ENCODE data around the gene SELENON. TPM values are rescaled to one million over a fixed set of nuclear protein-coding genes. Genes with fewer than 3 reads are reported as not detected.

The SELENON gene
- total RNA-seq, 1 donor from 2014 or later = 38.9 TPM

DNA sequence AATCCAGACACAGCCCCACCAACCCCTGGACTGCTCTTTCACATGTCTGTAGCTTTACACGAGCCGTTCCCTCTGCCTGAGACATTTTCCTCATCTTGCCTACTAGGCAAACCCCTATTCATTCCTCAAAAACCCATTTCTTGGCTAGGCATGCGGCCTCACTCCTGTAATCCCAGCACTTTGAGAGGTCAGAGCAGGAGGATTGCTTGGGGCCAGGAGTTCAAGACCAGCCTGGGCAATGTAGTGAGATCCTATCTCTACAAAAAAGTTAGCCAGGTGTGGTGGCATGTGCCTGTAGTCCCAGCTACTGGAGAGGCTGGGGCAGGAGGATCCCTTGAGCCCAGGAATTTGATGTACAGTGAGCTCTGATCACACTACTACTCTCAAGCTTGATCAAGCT, 64.4 kb downstream of the SELENON start:
- no peak for DNase-seq (ENCODE audit: low read depth)

GRCh38 chr1:25866288-25866687, 66.3 kb downstream of the SELENON start:
- DNase-seq (ENCODE audit: low read depth) = no peak

DNA sequence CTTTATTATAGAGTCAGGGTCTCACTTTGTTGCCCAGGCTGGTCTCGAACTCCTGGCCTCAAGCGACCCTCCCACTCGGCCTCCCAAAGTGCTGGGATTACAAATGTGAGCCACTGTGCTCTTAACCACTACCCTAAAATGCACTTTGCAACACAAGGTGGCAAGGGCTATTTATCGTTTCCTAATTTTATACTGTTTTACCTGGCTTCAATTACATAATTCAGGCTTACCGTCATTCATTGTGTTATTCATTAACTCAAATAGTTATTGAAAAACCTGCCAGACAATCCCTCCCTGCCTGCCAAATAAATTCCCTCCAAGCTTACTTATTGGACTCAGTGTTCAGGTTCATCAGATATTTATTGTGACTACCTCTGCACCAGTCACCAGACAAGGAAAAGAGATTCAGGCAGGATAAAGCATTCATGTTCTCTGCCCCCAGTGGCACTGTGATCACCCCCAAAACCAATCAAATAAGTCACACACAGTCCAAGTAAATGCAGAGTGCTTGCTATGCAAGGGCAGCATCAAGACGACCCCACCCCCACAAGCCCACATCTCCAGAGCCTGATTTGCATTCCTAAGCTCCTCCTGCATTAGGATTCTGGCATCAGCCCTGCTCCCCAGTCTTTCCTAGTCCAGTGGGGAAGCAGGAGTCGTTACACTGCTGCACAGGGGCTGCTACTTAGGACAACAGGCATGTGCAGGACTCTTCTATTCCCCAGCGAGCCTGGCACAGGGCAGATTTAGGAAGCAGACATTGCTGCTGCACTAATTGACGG, 67.4 kb downstream of the SELENON start:
- peak; percentile 96 for DNase-seq (ENCODE audit: low read depth)

Other genes with a start within 250 kb of the SELENON start
- 0.10 TPM in 1 of 2 replicates, not detected in the other for gene MAN1C1, start 183.4 kb upstream of the SELENON start, total RNA-seq
- gene MTFR1L, start 19.8 kb downstream of the SELENON start, total RNA-seq = 20.1 and 40.1 TPM in 2 replicates
- 0.89 and 5.7 TPM in 2 replicates for gene AUNIP, start 59.3 kb downstream of the SELENON start, total RNA-seq
- gene PAQR7, start 75.5 kb downstream of the SELENON start, total RNA-seq = 18.2 and 20.7 TPM in 2 replicates
- 69.2 and 143 TPM in 2 replicates for gene STMN1, start 106.2 kb downstream of the SELENON start, total RNA-seq
- gene PAFAH2, start 197.9 kb downstream of the SELENON start, total RNA-seq = 14.8 and 18.5 TPM in 2 replicates
- gene EXTL1, start 221.6 kb downstream of the SELENON start, total RNA-seq = 0.05 TPM in 1 of 2 replicates, not detected in the other
- gene SLC30A2, start 245.9 kb downstream of the SELENON start, total RNA-seq = 1.1 and 1.4 TPM in 2 replicates

All from renal cortical epithelial cell (primary cell).